ENCODE data around the gene RPL22L1.

DNA sequence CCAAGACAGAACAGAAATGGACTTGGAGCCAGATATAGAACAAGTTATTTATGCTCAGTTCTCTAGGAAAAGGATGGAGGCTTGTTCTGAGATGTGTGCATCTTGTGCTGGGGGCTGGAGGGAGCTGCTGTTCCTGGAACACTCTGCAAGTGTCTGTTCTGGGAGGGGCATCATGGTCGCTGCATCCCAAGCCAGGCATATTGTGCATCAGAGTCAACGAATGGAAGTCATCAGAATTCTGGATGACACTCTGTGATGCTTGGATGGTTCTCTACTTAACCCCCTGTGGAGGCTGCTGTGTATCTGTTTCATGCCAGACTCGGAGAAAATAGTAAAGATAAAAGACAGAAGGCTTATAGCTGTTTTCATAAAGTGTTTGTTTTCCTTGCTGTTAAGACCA lies 34.7 kb downstream of the RPL22L1 start:
- TF ChIP-seq CTCF (IDR thresholded peaks at IDR 0.05; ENCODE audit: low read depth, low read length, poor library complexity, severe bottlenecking) = no peak
- no peak for TF ChIP-seq EZH2phosphoT487 (IDR thresholded peaks at IDR 0.05; ENCODE audit: borderline replicate concordance, low read length)

Measured in DOHH2 (cell line).